Activated CD4-positive, alpha-beta memory T cell treated with anti-CD3 and anti-CD28 coated beads, Interleukin-2, amount 10 ng/mL, durations not matched to agents 7 days and 5 days (primary cell): ENCODE data around the gene DNASE1L2. TPM values are rescaled to one million over a fixed set of nuclear protein-coding genes. Genes with fewer than 3 reads are reported as not detected.

Experiments
- CTCF ChIA-PET: fragments of 350-600 bp; sonication (Branson Sonifier 250); formaldehyde crosslinking; loops from one replicate; lab custom pipeline; 2021; ENCODE audit warnings: antibody characterized with exemption, inconsistent platforms; lab: Charles Lee
- POLR2A ChIA-PET: fragments of 350-600 bp; sonication (Branson Sonifier 250); formaldehyde crosslinking; loops from one replicate; lab custom pipeline; 2021; ENCODE audit warnings: antibody characterized with exemption; lab: Charles Lee
- DNase-seq: peaks from one replicate; pipeline ENCODE4 v3.0.0-alpha.2; 2020
- H3K27ac Mint-ChIP-seq: one replicate; pipeline ENCODE4 v1.8.0; 2021; ENCODE audit warnings: mild to moderate bottlenecking, mixed read lengths
- H3K27me3 Mint-ChIP-seq: one replicate; pipeline ENCODE4 v1.8.0; 2021; ENCODE audit warnings: mixed read lengths
- H3K36me3 Mint-ChIP-seq: one replicate; pipeline ENCODE4 v1.8.0; 2021; ENCODE audit warnings: low read depth, mixed read lengths
- H3K4me1 Mint-ChIP-seq: one replicate; pipeline ENCODE4 v1.8.0; 2021; ENCODE audit warnings: mixed read lengths
- H3K4me3 Mint-ChIP-seq: one replicate; pipeline ENCODE4 v1.8.0; 2021; ENCODE audit warnings: mild to moderate bottlenecking, mixed read lengths
- H3K9me3 Mint-ChIP-seq: one replicate; pipeline ENCODE4 v1.8.0; 2021; ENCODE audit warnings: mixed read lengths
- total RNA-seq, 2 experiments: library from RNA; stranded (reverse); gene quantifications; one replicate each; pipeline ENCODE4 v1.2.3, GENCODE V29; 2021

The DNASE1L2 gene
- total RNA-seq, 2 experiments from 2014 or later = 2.0 to 2.3 TPM

DNA sequence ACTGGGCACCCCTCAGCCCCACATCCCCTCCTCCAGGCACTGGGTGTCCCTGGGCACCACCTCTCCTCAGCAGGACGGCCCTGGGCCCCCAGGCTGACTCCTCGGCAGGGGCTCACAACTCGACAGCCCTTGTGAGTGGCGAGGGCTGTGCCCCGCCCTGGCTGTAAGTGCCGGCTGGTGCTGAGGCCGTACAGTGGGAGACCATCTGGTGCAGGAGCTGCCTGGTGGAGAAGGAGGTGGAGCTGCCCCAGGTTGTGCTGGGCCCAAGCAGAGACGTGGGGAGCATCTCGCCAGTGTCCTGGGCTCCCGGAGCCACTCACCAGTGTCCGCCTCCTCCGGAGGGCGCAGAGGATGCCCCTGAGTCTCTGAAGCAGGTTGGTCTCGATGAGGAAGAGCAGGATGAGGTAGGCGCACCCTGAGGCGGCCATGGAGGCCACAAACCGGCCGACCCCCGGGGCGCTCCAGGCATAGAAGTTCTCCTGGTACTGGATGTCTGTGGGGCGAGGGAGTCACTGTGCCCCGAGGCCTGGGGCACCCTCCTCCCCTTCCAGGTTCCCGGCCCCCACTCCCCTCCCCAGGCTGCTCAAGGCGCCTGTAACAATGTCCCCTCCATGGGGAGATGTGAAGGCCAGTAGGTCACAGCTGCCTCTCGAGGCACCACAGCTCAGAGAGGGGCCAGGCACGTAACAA, 46.8 kb downstream of the DNASE1L2 start:
- Mint-ChIP-seq H3K4me1 (no peaks in the 10 kb centered on the region), H3K36me3 (no peaks in the 10 kb centered on the region), H3K9me3 (no peaks in the 10 kb centered on the region), H3K27ac (no peak overlapping the region), H3K4me3 (no peak overlapping the region), H3K27me3 (no peaks in the 10 kb centered on the region)
- CTCF ChIA-PET = no interaction called here
- POLR2A ChIA-PET = no interaction called here
- no peak for DNase-seq

DNA sequence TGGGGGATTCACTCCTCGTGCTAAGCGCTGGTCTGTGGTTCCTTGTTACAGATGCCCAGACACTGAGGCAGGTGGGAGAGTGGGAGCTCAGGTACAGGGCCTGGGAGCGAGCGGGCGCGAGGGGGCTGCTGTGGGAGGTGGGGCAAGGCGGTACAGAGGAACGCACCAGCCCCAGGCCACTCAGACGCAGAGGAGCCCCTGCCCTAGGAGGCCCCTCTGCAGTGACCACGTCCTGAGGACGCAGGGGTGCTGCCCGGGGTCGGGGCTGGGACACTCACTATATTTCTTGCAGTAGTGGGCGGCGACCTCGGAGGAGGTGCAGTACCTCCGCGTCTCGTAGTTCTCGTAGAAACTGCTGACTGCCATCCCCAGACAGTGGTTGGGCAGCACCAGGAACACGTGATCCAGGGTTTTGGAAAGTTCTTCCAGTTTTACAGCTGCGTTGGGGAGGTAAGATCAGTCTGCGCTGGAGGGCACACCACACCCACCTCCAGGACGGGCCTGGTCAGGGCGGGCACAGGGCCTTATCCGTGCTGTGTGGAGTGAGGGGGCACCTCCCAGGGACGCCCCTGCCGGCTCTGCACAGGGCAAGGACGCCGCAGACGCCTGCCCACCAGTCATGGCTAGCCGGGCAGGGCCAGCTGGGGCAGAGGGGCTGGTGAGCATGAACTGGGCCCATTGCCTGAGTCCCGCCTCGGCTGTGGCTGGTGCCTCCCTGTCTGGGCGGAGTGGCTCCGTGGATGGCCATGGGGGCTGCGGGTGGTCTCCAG, 47.9 kb downstream of the DNASE1L2 start:
- H3K27me3 Mint-ChIP-seq = no peaks in the 10 kb centered on the region
- no peak overlapping the region for H3K27ac Mint-ChIP-seq
- no peak overlapping the region for H3K4me3 Mint-ChIP-seq
- no peaks in the 10 kb centered on the region for H3K4me1 Mint-ChIP-seq
- CTCF ChIA-PET = interaction anchor here (0.6 kb wide), 1 partner anchor 133 kb away, joined by 3 read pairs; no protein-coding TSS in a partner anchor
- POLR2A ChIA-PET = no interaction called here
- no peaks in the 10 kb centered on the region for H3K9me3 Mint-ChIP-seq
- no peak for DNase-seq
- no peaks in the 10 kb centered on the region for H3K36me3 Mint-ChIP-seq

- ChIA-PET POLR2A (no interaction called here), CTCF (interaction anchor here (0.5 to 0.6 kb wide), 2 partner anchors 95 to 132 kb away, joined by 3 read pairs; no protein-coding TSS in a partner anchor)
- H3K27me3 Mint-ChIP-seq = no peaks in the 10 kb centered on the region
- H3K4me1 Mint-ChIP-seq = no peaks in the 10 kb centered on the region
- no peaks in the 10 kb centered on the region for H3K9me3 Mint-ChIP-seq
- H3K27ac Mint-ChIP-seq = no peak overlapping the region
- DNase-seq = no peak
- H3K36me3 Mint-ChIP-seq = no peaks in the 10 kb centered on the region
- H3K4me3 Mint-ChIP-seq = no peak overlapping the region
Measured at GRCh38 chr16:2284797-2285576, 48.7 kb downstream of the DNASE1L2 start.

- CTCF ChIA-PET = no interaction called here
- H3K4me3 Mint-ChIP-seq = no peak overlapping the region
- POLR2A ChIA-PET = no interaction called here
- no peak overlapping the region for H3K27ac Mint-ChIP-seq
- H3K36me3 Mint-ChIP-seq = no peaks in the 10 kb centered on the region
- no peaks in the 10 kb centered on the region for H3K4me1 Mint-ChIP-seq
- H3K27me3 Mint-ChIP-seq = no peaks in the 10 kb centered on the region
- no peak for DNase-seq
- H3K9me3 Mint-ChIP-seq = no peaks in the 10 kb centered on the region
Measured at GRCh38 chr16:2285731-2286191, 49.5 kb downstream of the DNASE1L2 start.

DNA sequence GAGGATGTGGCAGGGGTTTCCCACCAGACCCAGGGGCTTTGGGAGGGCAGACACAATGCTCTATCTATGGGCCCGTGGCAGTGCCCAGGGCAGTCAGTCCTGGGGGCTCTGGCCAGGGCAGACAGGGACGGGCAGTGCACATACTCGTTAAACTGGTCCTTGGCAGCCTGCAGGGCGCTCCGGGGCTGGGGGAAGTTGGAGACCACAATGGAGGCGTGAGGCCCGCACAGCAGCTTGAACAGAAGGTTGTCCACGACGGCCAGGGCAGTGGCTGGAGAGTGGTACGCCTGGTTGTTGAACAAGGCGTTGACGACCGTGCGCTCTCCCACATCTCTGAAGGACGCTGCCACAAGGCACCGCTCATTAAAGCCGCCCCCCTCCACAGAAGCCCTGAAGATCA, 50.3 kb downstream of the DNASE1L2 start:
- Mint-ChIP-seq H3K9me3 (no peaks in the 10 kb centered on the region), H3K4me1 (no peaks in the 10 kb centered on the region), H3K36me3 (no peaks in the 10 kb centered on the region), H3K27ac (no peak overlapping the region), H3K27me3 (no peaks in the 10 kb centered on the region), H3K4me3 (no peak overlapping the region)
- POLR2A ChIA-PET = no interaction called here
- DNase-seq = no peak
- CTCF ChIA-PET = no interaction called here

DNA sequence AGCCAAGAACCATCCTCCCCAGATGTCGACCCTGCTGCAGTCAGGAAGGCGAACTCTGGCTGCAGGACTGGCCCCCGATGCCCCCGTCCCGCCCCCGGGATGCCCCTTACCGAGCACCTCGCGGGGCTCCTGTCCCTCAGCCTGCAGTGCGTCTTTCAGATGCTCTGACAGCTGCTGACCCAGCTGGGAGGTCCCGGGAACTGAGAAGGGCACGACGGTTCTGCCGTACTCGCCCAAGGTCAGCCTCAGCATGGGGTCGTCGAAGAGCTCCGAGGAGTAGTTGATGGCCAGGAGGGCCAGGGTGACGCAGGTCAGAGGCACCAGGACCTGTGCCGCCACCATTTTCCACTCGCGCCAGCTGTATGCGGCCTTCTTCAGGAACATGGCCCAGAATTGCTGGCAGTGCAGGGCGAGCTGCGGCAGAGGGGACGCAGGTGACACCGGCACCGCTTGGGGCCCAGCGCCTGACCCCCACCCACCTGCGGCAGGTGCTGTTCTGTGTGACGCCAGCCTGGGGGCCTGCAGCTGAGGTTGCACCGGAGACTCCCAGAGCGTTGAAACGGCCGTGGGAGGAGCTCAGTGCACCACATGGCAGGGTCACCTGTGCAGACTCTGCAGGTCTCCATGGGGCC, 51.8 kb downstream of the DNASE1L2 start:
- ChIA-PET POLR2A (interaction anchor here (0.8 to 1.3 kb wide), 3 partner anchors 13 to 232 kb away, joined by 3 read pairs; partner anchors contain the start of gene AMDHD2), CTCF (interaction anchor here (1.3 kb wide), 1 partner anchor 135 kb away, joined by 3 read pairs; no protein-coding TSS in a partner anchor)
- Mint-ChIP-seq H3K27ac (no peak overlapping the region), H3K36me3 (no peaks in the 10 kb centered on the region), H3K4me3 (no peak overlapping the region), H3K4me1 (no peaks in the 10 kb centered on the region), H3K9me3 (no peaks in the 10 kb centered on the region), H3K27me3 (no peaks in the 10 kb centered on the region)
- no peak for DNase-seq

Other genes with a start within 250 kb of the DNASE1L2 start
- gene SYNGR3, start 246.5 kb upstream of the DNASE1L2 start, total RNA-seq = 10 to 100 TPM; 12.3 to 12.6 TPM
- gene ZNF598, start 226.6 kb upstream of the DNASE1L2 start, total RNA-seq = 10 to 100 TPM; 52.1 to 53.6 TPM
- under 1 TPM; 0.48 to 0.65 TPM for gene NPW, start 216.7 kb upstream of the DNASE1L2 start, total RNA-seq
- gene NHERF2, start 209.5 kb upstream of the DNASE1L2 start, total RNA-seq = under 1 TPM; 0.85 to 0.96 TPM
- 10 to 100 TPM; 22.5 to 24.5 TPM for gene NTHL1, start 188.6 kb upstream of the DNASE1L2 start, total RNA-seq
- 10 to 100 TPM; 88.4 to 90.1 TPM for gene TSC2, start 188.5 kb upstream of the DNASE1L2 start, total RNA-seq
- gene PKD1, start 100.5 kb upstream of the DNASE1L2 start, total RNA-seq = 10 to 100 TPM; 60.5 to 69.6 TPM
- 1 to 10 TPM in 1 of 2 experiments, under 1 TPM in 1; 0.83 to 1.1 TPM for gene RAB26, start 87.8 kb upstream of the DNASE1L2 start, total RNA-seq
- 10 to 100 TPM; 57.3 to 60.3 TPM for gene TRAF7, start 80.7 kb upstream of the DNASE1L2 start, total RNA-seq
- 1 to 10 TPM in 1 of 2 experiments, under 1 TPM in 1; 0.18 to 1.4 TPM for gene CASKIN1, start 39.8 kb upstream of the DNASE1L2 start, total RNA-seq
- 10 to 100 TPM; 32.6 to 33.7 TPM for gene MLST8, start 31.0 kb upstream of the DNASE1L2 start, total RNA-seq
- gene BRICD5, start 25.6 kb upstream of the DNASE1L2 start, total RNA-seq = 10 to 100 TPM; 10.3 to 12.5 TPM
- 10 to 100 TPM; 17.9 to 19.2 TPM for gene PGP, start 21.6 kb upstream of the DNASE1L2 start, total RNA-seq
- 10 to 100 TPM; 26.3 to 29.4 TPM for gene E4F1, start 12.9 kb upstream of the DNASE1L2 start, total RNA-seq
- gene ECI1, start 15.1 kb downstream of the DNASE1L2 start, total RNA-seq = 10 to 100 TPM; 43.0 to 44.8 TPM
- 100 to 1,000 TPM; 218 to 222 TPM for gene RNPS1, start 31.7 kb downstream of the DNASE1L2 start, total RNA-seq
- gene ABCA3, start 104.3 kb downstream of the DNASE1L2 start, total RNA-seq = 1 to 10 TPM; 8.3 to 8.7 TPM
- gene CCNF, start 193.0 kb downstream of the DNASE1L2 start, total RNA-seq = 10 to 100 TPM; 74.5 to 75.8 TPM
- 10 to 100 TPM; 12.5 to 13.9 TPM for gene TEDC2, start 223.7 kb downstream of the DNASE1L2 start, total RNA-seq
- not detected for gene NTN3, start 234.9 kb downstream of the DNASE1L2 start, total RNA-seq
- 10 to 100 TPM; 11.4 to 13.7 TPM for gene TBC1D24, start 238.7 kb downstream of the DNASE1L2 start, total RNA-seq